Ovary (tissue), 3 donors: ENCODE measurements around the gene TMED9.

ENCODE experiments used
- EP300 ChIP-seq: sonication (generic); formaldehyde crosslinking; IDR thresholded peaks from one replicate; pipeline ENCODE4 v1.6.1; 2017; ENCODE audit warnings: antibody characterized with exemption
- POLR2A ChIP-seq: fragments of 450-650 bp; IDR thresholded peaks from one replicate; pipeline ENCODE4 v1.6.1; 2017; ENCODE audit warnings: antibody characterized with exemption, mild to moderate bottlenecking, moderate library complexity
- TF ChIP-seq, protein P1 (sequence below), 3 donors: fragments of 450-650 bp in 2 of 3; fragments of 200-600 bp in 1 of 3; IDR thresholded peaks; one replicate each; pipeline versions ENCODE4 v1.5.1 to v1.8.0; 2016 to 2022; ENCODE audit warnings: antibody characterized with exemption in 3 of 3, mild to moderate bottlenecking in 1 of 3
- donor health status: DM: no; HTN: no; CAD: no.

DNA sequence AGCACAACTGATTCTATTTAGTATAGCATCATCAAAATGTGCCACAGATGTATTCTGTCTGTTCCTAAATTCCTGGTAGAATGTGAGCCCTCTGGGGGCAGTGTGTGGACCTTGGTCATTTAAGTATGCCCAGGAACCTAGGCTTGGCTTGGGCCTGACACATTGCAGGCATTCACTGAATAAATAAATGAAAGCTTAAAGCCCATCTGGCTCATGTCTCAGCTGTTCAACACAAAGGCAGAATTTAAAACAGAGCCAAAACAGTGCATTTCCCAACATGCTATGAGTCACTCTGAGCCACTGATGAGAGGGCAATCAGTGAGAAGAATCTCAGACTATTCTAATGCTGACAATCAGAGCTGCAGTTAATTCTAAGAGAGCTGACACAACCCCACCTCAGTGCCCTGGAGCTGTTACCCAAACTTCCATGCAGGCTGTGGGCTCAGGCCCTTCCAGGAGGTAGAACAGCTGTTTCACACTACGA is 45.7 kb upstream of the TMED9 start:
- TF ChIP-seq, protein P1, sequence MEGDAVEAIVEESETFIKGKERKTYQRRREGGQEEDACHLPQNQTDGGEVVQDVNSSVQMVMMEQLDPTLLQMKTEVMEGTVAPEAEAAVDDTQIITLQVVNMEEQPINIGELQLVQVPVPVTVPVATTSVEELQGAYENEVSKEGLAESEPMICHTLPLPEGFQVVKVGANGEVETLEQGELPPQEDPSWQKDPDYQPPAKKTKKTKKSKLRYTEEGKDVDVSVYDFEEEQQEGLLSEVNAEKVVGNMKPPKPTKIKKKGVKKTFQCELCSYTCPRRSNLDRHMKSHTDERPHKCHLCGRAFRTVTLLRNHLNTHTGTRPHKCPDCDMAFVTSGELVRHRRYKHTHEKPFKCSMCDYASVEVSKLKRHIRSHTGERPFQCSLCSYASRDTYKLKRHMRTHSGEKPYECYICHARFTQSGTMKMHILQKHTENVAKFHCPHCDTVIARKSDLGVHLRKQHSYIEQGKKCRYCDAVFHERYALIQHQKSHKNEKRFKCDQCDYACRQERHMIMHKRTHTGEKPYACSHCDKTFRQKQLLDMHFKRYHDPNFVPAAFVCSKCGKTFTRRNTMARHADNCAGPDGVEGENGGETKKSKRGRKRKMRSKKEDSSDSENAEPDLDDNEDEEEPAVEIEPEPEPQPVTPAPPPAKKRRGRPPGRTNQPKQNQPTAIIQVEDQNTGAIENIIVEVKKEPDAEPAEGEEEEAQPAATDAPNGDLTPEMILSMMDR (IDR thresholded peaks at IDR 0.05): no peak
- TF ChIP-seq POLR2A: no peak
- no peak for TF ChIP-seq EP300
